COLO668 (cell line): Measurements from ENCODE around the gene ATXN3L.
"Not testable (repeated sequence)": the region's sequence is repeated elsewhere in the genome, so short reads cannot be mapped to it uniquely, and the experiment has no call there.

Experiments
- DNase-seq: peaks from one replicate; lab custom pipeline; 2025; ENCODE audit not compliant: unreplicated experiment; lab: John Stamatoyannopoulos, UW

ATXN3L gene

GRCh38 chrX:13307041-13307440, 12.8 kb downstream of the ATXN3L start:
- DNase-seq = no peak

- DNase-seq = no peak
Measured at GRCh38 chrX:13305108-13305507, 14.7 kb downstream of the ATXN3L start.

- no peak for DNase-seq
Measured at GRCh38 chrX:13304052-13304451, 15.8 kb downstream of the ATXN3L start.

- not testable (repeated sequence) for DNase-seq
Measured at GRCh38 chrX:13303248-13303647, 16.6 kb downstream of the ATXN3L start.

GRCh38 chrX:13298836-13299235, 21.0 kb downstream of the ATXN3L start:
- DNase-seq = no peak

- DNase-seq = no peak
Measured at GRCh38 chrX:13295841-13296240, 24.0 kb downstream of the ATXN3L start.

GRCh38 chrX:13293700-13294099, 26.2 kb downstream of the ATXN3L start:
- no peak for DNase-seq

GRCh38 chrX:13290891-13291614, 28.8 kb downstream of the ATXN3L start:
- no peak for DNase-seq

- DNase-seq = no peak
Measured at GRCh38 chrX:13288671-13289070, 31.2 kb downstream of the ATXN3L start.

- DNase-seq = no peak
Measured at GRCh38 chrX:13287816-13288215, 32.0 kb downstream of the ATXN3L start.

- no peak for DNase-seq
Measured at GRCh38 chrX:13285693-13286092, 34.2 kb downstream of the ATXN3L start.

GRCh38 chrX:13285229-13285628, 34.6 kb downstream of the ATXN3L start:
- no peak for DNase-seq

- no peak for DNase-seq
Measured at GRCh38 chrX:13284570-13284969, 35.3 kb downstream of the ATXN3L start.

- DNase-seq = no peak
Measured at GRCh38 chrX:13283950-13284546, 35.8 kb downstream of the ATXN3L start.

GRCh38 chrX:13283512-13283911, 36.3 kb downstream of the ATXN3L start:
- DNase-seq = no peak

- DNase-seq = no peak
Measured at GRCh38 chrX:13281289-13281688, 38.6 kb downstream of the ATXN3L start.

GRCh38 chrX:13279279-13280018, 40.4 kb downstream of the ATXN3L start:
- DNase-seq = no peak

- no peak for DNase-seq
Measured at GRCh38 chrX:13277539-13277938, 42.3 kb downstream of the ATXN3L start.

- no peak for DNase-seq
Measured at GRCh38 chrX:13276991-13277390, 42.9 kb downstream of the ATXN3L start.

GRCh38 chrX:13275031-13275430, 44.8 kb downstream of the ATXN3L start:
- no peak for DNase-seq

- no peak for DNase-seq
Measured at GRCh38 chrX:13272426-13272825, 47.4 kb downstream of the ATXN3L start.

GRCh38 chrX:13271511-13271910, 48.3 kb downstream of the ATXN3L start:
- no peak for DNase-seq
